ENCODE results near the gene PDIA5. TPM values are rescaled to one million over a fixed set of nuclear protein-coding genes. Genes with fewer than 3 reads are reported as not detected.

The PDIA5 gene
- total and polyA plus RNA-seq, 4 donors, result 36.8 to 94.6 (median 63.3) TPM

DNA sequence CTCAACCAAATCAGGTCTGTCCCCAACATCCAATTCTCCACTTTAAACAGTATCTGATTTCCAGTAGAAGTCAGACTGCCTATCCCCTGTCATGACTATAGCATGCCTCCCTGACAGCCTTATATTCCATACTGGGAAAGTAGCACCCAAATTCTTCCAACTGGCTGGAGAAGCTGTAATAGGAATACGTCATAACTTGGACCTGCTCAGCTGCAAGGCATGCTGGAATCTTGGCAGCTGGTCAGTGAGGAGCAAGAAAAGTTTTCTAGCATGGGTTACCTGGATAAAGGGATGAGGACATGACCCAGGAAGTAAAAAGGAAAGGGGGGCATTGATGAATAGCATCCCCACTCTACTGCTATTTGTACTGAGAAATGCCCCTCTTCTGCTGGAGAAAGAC lies 48.1 kb upstream of the PDIA5 start:
- WGBS, result 86% methylated on average over 1 of the region's 1 CpG
- Histone ChIP-seq H3K4me1 (ENCODE audit: control insufficient read depth in 4 of 4, insufficient read depth in 4 of 4, low read length in 3 of 4) (no peaks in the 10 kb centered on the region), H3K4me3 (ENCODE audit: low read depth in 1 of 3, low read length in 3 of 3) (no peak overlapping the region), H3K9me3 (ENCODE audit: control insufficient read depth in 4 of 4, low read length in 3 of 4) (no peaks in the 10 kb centered on the region), H3K9ac (ENCODE audit: low read depth in 1 of 2, low read length in 2 of 2) (no peak overlapping the region), H3K27me3 (ENCODE audit: control insufficient read depth in 4 of 4, insufficient read depth in 4 of 4, low read length in 3 of 4) (no peaks in the 10 kb centered on the region), H3K27ac (ENCODE audit: low read depth in 1 of 2, low read length in 2 of 2) (no peak overlapping the region), H3K36me3 (ENCODE audit: control insufficient read depth in 4 of 4, insufficient read depth in 3 of 4, low read depth in 1 of 4, low read length in 3 of 4) (no peaks in the 10 kb centered on the region)
- TF ChIP-seq HNF4G (IDR thresholded peaks at IDR 0.05) (no peak), SP1 (IDR thresholded peaks at IDR 0.05) (no peak), RXRA (IDR thresholded peaks at IDR 0.05) (no peak), TAF1 (conservative IDR thresholded peaks at IDR 0.05) (no peak), FOXA2 (IDR thresholded peaks at IDR 0.05) (no peak), YY1 (IDR thresholded peaks at IDR 0.05) (no peak), HNF4A (conservative IDR thresholded peaks at IDR 0.05) (no peak), CTCF (IDR thresholded peaks at IDR 0.05; ENCODE audit: low read depth, low read length, missing input control) (no peak), MAX (IDR thresholded peaks at IDR 0.05) (no peak)
- no peak for DNase-seq (ENCODE audit: low spot score)

GRCh38 chr3:123019161-123019560 lies 47.7 kb upstream of the PDIA5 start:
- H3K27me3 ChIP-seq (ENCODE audit: control insufficient read depth in 4 of 4, insufficient read depth in 4 of 4, low read length in 3 of 4), result no peaks in the 10 kb centered on the region
- TF ChIP-seq SP1 (IDR thresholded peaks at IDR 0.05) (no peak), RAD21 (IDR thresholded peaks at IDR 0.05) (no peak), RXRA (IDR thresholded peaks at IDR 0.05) (no peak), YY1 (IDR thresholded peaks at IDR 0.05) (no peak), GABPA (IDR thresholded peaks at IDR 0.05 in 1 of 2, conservative IDR thresholded peaks at IDR 0.05 in 1 of 2) (no peak), CTCF (IDR thresholded peaks at IDR 0.05; ENCODE audit: low read depth, low read length, missing input control) (no peak), MAX (IDR thresholded peaks at IDR 0.05) (no peak), REST (IDR thresholded peaks at IDR 0.05) (no peak), HNF4A (conservative IDR thresholded peaks at IDR 0.05) (no peak), FOXA1 (IDR thresholded peaks at IDR 0.05) (no peak), ZBTB33 (IDR thresholded peaks at IDR 0.05) (no peak), TAF1 (conservative IDR thresholded peaks at IDR 0.05) (no peak), NR2F2 (IDR thresholded peaks at IDR 0.05) (no peak), EGR1 (IDR thresholded peaks at IDR 0.05; ENCODE audit: low read depth in 2 of 2) (no peak), HNF4G (IDR thresholded peaks at IDR 0.05) (no peak), JUND (IDR thresholded peaks at IDR 0.05) (no peak), FOXA2 (IDR thresholded peaks at IDR 0.05) (no peak), ATF3 (IDR thresholded peaks at IDR 0.05) (no peak)
- H3K36me3 ChIP-seq (ENCODE audit: control insufficient read depth in 4 of 4, insufficient read depth in 3 of 4, low read depth in 1 of 4, low read length in 3 of 4), result no peaks in the 10 kb centered on the region
- no peak overlapping the region for H3K4me3 ChIP-seq (ENCODE audit: low read depth in 1 of 3, low read length in 3 of 3)
- no peaks in the 10 kb centered on the region for H3K9me3 ChIP-seq (ENCODE audit: control insufficient read depth in 4 of 4, low read length in 3 of 4)
- DNase-seq (ENCODE audit: low spot score), result no peak
- H3K9ac ChIP-seq (ENCODE audit: low read depth in 1 of 2, low read length in 2 of 2), result no peak overlapping the region
- no peak overlapping the region for H3K27ac ChIP-seq (ENCODE audit: low read depth in 1 of 2, low read length in 2 of 2)
- WGBS, result 90% methylated on average over 3 of the region's 3 CpGs
- no peaks in the 10 kb centered on the region for H3K4me1 ChIP-seq (ENCODE audit: control insufficient read depth in 4 of 4, insufficient read depth in 4 of 4, low read length in 3 of 4)
